GM12865 (cell line): ENCODE measurements around the gene ANGPTL2.
A peak's percentile ranks its signal among the peaks of the same experiment; 100 is the strongest.

Source experiments
- DNase-seq: peaks from one replicate; pipeline ENCODE4 v3.0.0; 2010; ENCODE audit warnings: low read depth
- H3K4me3 ChIP-seq: 2 replicates; pipeline ENCODE4 v1.5.1; 2011; ENCODE audit warnings: mild to moderate bottlenecking, low read depth, low read length, control low read depth
- CTCF ChIP-seq: IDR thresholded peaks from 2 replicates; pipeline ENCODE4 v1.5.1; 2011; ENCODE audit warnings: low read length, control low read depth, low read depth, inconsistent platforms; ENCODE audit not compliant: insufficient read depth; ENCODE audit errors: missing control alignments

The ANGPTL2 gene

GRCh38 chr9:127124111-127124531 lies 1.7 kb upstream of the ANGPTL2 start:
- DNase-seq, result no peak
- no peak for TF ChIP-seq CTCF
- no peak overlapping the region for H3K4me3 ChIP-seq

GRCh38 chr9:127123064-127123890 lies 842 bp upstream of the ANGPTL2 start:
- DNase-seq, result no peak
- TF ChIP-seq CTCF, result no peak

GRCh38 chr9:127121628-127122175 lies 733 bp downstream of the ANGPTL2 start:
- no peak overlapping the region for H3K4me3 ChIP-seq
- DNase-seq, result no peak

More at GRCh38 chr9:127123064-127123890, 842 bp upstream of the ANGPTL2 start:
- H3K4me3 ChIP-seq, result no peak overlapping the region

GRCh38 chr9:127119320-127119709 lies 3.1 kb downstream of the ANGPTL2 start:
- no peak for TF ChIP-seq CTCF
- H3K4me3 ChIP-seq, result no peak overlapping the region
- DNase-seq, result no peak

More at GRCh38 chr9:127121628-127122175, 733 bp downstream of the ANGPTL2 start:
- TF ChIP-seq CTCF, result no peak

GRCh38 chr9:127118597-127119319 lies 3.7 kb downstream of the ANGPTL2 start:
- DNase-seq, result peak; percentile 65
- TF ChIP-seq CTCF, result no peak
- no peak overlapping the region for H3K4me3 ChIP-seq

- DNase-seq, result no peak
- TF ChIP-seq CTCF, result no peak
- no peak overlapping the region for H3K4me3 ChIP-seq
Observed at GRCh38 chr9:127117801-127118200, 4.6 kb downstream of the ANGPTL2 start.
